GM08714 (cell line): ENCODE results near the gene TNS3.
"Not testable (repeated sequence)": the region's sequence is repeated elsewhere in the genome, so short reads cannot be mapped to it uniquely, and the experiment has no call there.

Experiments
- H3K4me3 ChIP-seq: fragments of 200-500 bp; sonication (Bioruptor generic); 2 replicates; pipeline ENCODE4 v1.5.1; 2014; ENCODE audit warnings: mild to moderate bottlenecking, low read length, inconsistent platforms
- ZNF274 ChIP-seq: IDR thresholded peaks from 2 replicates; pipeline ENCODE4 v1.6.1; 2012; ENCODE audit warnings: mild to moderate bottlenecking, low read depth, low read length

TNS3 gene

DNA sequence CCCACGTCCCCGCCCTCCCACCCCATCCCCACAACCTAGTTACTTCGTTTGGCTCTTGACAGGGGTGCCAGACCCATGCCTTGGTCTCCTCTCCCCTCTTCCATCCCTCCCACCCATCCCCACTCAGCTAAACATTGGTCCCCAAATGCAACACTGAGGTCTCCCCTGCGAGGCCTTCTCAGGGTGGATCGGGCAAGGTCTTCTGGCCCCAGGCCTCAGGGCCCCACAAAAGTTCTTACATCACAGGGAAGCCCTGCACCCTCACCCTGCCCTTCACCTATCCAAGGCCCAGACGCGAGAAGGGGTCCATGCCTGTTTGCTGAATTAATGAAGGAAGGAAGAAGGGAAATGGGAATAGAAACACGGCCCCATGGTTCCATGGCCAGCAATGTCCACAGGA lies 32.0 kb downstream of the TNS3 start:
- H3K4me3 ChIP-seq: no peak overlapping the region
- TF ChIP-seq ZNF274: no peak

DNA sequence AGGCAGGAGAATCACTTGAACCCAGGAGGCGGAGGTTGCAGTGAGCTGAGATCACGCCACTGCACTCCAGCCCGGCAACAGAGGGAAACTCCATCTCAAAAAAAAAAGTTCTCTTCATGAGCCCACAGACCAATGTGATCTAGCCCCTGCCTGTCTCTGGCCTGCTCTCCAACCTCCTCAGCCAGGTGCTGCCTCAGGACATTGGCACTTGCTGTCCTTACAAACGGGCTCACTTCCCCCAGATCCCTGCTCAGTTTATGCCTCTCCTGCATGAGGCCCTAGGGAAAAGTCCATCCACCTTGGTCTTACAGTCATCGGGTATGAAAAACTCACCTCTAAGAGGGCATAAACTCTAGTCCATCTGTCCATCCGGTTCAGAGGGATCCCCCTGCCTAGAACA lies 32.5 kb downstream of the TNS3 start:
- TF ChIP-seq ZNF274: no peak
- H3K4me3 ChIP-seq: no peak overlapping the region

DNA sequence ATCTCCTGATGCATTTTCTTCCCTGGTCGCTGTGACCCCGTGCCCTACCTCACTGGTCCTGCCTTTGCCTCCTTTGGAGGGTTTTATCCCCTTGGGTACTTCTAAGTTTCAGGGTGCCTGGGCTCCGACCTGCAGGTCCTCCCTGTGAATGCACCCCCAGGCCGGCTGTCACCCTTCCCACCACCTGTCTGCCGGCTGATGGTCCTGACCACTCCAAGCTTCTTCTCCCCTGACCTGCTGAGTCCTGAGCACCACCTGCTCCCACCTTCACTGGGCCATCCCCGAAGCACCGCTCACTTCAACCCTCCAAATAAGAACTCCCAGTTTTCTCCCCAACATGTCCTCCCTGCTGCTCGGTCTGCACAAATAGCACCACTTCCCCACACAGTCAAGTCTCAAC lies 33.4 kb downstream of the TNS3 start:
- TF ChIP-seq ZNF274: no peak
- no peak overlapping the region for H3K4me3 ChIP-seq

DNA sequence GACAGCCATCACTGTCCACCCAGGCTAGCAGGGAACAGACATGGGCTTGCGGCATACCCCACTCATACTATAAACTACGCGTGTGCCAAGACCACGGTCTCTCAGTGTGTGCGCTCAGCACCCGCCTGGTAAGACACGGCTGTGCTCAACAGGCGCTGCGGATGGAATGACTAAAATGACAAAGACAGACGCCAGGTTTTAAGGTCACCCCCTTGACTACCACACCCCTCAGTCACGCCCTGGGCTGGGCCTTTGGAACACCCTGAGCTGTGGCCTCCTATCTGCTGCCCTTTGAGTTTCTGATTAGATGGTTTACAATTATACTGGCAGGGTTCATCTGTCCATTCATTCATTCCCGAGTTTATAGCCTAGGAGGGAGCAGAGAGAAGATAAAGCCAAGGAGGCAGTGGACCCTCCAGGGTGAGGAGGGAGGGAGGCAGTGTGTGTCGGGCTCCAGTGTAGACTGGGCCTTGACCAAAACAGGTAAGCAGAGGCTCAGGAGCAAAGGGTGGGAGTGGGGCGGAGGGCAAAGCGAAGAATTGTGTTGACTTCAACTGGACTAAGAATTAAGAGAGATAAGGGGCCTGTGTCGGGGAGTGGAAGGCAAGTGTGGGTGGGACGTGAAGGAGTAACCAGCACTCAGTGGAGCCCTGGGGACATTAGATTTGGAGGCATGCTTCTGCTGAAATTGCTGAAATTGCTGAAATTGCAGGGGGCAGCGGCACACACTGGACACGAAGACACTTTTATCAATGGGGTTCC lies 35.0 kb downstream of the TNS3 start:
- no peak for TF ChIP-seq ZNF274
- no peak overlapping the region for H3K4me3 ChIP-seq

DNA sequence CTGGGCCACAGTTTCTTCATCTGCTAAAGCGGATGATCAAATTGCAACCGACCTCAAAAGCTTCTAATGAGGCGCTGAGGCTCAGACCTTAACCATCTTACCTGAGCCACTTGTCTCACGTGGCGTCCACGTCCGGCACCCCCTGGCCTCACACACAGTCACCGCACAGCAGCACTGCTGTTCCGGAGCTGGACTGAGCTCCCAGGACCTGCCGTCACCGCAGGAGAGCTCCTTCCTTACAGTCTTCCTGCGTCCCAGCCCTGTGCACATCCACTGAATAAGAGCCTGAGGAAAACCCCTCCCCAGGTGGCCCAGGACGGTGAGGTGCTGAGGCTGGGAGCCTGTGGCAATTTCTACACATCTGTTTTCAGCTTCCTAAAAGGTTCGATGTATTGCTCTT lies 35.7 kb downstream of the TNS3 start:
- TF ChIP-seq ZNF274: no peak
- H3K4me3 ChIP-seq: no peak overlapping the region

DNA sequence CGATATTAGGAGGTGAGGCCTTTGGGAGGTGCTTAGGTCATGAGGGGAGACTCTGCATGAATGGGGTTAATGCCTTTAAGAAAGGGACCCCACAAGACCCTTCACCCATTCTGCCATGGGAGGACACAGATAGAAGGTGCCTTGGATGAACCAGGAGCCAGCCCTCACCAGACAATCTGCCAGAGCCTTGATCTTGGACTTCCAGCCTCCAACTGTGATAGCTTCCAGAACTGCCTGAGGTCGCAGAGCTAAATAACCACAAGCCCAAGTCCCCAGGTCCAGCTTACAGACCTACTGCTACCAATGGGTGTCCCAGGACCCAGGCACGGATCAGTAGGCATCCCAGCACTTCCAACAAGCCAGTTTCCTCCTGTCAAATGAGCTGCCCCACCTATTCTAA lies 37.5 kb downstream of the TNS3 start:
- no peak overlapping the region for H3K4me3 ChIP-seq
- no peak for TF ChIP-seq ZNF274

DNA sequence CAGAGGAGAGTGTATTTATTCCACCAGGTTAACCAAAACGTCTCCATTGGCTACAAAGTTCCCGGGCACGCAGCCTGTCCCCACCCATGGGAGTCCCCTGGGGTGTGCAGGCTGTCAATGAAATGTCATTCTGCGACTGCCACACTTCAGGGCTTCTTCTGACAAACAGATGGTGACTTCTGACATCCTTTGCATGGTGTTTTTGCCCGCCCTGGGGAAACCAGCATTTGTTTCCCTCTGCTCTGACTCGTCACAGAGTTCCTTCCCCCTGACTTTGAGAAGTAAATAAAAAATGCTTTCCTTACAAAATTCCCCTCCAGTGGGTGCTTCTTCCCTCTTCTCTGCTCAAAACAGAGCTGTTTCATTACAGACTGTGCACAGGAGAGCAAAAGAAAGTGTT lies 38.2 kb downstream of the TNS3 start:
- H3K4me3 ChIP-seq: no peak overlapping the region
- no peak for TF ChIP-seq ZNF274

DNA sequence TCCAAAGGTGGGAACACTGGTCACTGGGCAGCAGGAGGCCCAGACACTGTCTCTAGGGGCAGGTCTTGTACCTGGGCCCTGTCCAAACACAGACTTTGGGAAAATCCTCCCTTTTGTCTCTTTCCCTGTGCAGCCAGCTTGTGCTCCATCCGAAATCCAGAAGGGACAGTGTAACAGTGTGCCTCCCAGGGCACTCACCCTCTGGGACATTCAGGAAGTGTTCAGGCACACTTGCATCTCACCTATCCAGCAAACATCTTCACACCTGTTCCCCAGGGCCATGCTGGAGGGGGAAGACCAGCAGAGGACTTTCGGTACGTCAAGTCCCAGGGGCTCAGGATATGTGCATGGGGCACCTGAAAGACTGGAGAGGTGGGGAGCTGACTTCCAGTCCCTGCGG lies 38.9 kb downstream of the TNS3 start:
- H3K4me3 ChIP-seq: no peak overlapping the region
- TF ChIP-seq ZNF274: no peak

DNA sequence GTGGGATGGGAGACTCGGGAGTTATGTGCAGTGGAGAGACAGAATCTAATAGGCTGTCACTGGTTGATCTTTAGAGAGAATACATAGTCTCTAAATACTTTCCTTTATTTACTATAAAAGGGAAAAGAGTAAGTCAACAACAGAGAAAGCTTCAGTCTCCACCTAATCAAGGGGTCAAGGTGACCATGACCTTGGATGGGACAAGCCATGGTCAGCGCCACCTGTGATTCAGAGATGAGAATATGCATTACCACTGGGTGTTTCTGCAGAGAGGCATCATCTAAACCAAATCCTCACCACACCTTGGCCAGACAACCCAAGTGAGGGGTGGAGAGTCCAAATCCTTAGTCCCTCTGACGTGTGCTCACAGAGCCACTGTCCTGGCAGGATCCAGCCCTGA lies 39.9 kb downstream of the TNS3 start:
- no peak for TF ChIP-seq ZNF274
- no peak overlapping the region for H3K4me3 ChIP-seq

DNA sequence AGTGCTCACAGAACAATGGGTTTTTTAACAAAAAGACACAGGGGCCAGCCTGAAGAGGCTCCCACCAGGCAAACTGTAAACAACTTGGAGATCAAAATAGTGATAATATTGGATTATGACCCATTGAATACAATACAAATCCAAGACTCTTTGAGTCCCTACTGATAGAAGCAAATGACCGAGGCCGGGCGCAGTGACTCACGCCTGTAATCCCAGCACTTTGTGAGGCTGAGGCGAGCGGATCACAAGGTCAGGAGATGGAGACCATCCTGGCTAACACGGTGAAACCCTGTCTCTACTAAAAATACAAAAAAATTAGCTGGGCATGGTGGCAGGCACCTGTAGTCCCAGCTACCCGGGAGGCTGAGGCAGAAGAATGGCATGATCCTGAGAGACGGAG lies 40.4 kb downstream of the TNS3 start:
- H3K4me3 ChIP-seq: not testable (repeated sequence)

DNA sequence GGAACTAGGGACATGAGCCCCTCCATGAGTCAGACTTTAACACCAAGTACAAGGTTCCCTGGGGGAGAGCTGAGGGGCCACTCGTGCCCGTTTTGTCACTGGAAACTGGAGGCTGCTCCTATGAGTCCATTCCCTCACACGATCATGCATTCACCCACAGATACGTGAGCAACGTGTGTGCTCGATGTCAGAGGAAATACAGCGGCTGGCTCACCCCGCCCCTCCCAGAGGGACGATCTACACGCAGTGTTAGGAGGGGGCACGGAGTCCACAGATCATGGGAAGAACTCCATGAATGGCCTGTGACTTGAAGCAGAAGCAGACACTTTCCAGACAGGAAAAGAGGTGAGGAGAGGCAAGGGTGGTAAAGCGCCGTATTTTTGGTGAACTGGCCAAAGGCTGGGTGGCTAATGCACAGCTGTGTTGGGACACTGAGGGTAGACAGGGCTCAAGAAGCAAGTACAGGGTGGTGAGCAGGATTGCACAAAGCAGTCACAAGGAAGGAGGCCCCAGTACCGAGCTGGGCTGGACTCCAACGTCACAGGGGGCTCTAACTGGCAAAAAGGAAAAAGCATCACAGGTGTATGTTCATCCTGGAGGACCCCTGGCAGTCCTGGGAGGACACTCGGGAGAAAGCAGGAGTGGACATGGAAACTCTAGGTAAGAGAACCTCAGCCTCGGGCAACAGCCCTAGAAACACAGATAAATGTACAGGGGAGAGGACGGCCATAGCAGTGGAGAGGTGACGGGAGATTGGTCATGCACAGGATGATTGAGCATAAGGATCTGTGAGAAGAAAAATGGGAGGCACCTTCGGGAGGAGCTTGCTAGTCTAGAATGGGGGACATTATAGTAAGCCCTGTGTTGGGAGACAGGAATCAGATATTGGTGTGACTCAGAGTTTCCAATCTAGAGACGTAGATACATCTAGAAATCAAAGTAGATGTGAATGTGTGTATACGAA lies 41.2 kb downstream of the TNS3 start:
- no peak overlapping the region for H3K4me3 ChIP-seq

DNA sequence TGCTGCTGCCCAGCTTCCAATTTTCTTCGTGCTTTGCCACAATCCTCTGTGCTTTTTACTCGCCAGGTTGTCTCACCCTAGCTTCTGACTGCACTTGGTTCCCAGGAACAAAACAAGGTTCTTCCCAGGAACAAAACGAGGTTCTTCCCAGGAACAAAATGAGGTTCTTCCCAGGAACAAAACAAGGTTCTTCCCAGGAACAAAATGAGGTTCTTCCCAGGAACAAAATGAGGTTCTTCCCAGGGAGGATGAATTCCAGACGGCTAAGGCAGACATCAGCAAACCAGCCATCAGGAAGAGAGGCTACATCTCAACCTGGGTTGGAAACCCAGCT lies 41.9 kb downstream of the TNS3 start:
- no peak overlapping the region for H3K4me3 ChIP-seq
- no peak for TF ChIP-seq ZNF274

More for the DNA sequence above, 41.2 kb downstream of the TNS3 start:
- TF ChIP-seq ZNF274: no peak

DNA sequence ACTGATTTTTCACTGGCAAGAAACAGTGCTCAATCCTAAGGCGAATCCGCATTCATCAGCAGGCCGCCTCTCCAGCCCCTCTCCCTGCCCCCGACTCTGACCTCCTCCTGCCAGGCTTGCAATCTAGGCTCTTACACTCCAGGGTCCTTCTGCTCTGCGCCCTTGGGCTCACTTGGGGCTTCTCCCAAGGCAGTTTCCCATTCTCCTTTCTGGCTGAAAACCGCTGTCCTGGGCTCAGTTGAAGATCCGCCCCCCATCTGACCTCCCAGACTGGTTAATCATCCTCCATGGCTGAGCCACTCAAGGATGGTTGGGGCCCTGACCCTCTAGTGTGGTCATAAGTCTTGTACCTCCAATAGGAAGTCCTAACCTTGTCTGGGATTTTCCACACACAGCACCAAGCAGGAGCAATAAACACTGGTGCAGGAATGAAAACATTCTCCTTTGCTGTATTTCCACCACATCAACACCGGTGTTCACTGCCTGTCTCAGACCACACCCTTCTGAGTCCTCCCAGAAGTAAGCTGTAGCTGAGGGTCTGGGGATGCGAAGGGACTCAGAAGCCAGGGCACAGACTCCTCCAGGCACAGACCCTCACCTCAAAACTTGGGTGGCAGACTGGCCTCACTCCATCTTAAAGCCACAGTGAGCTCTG lies 42.4 kb downstream of the TNS3 start:
- TF ChIP-seq ZNF274: no peak
- no peak overlapping the region for H3K4me3 ChIP-seq

DNA sequence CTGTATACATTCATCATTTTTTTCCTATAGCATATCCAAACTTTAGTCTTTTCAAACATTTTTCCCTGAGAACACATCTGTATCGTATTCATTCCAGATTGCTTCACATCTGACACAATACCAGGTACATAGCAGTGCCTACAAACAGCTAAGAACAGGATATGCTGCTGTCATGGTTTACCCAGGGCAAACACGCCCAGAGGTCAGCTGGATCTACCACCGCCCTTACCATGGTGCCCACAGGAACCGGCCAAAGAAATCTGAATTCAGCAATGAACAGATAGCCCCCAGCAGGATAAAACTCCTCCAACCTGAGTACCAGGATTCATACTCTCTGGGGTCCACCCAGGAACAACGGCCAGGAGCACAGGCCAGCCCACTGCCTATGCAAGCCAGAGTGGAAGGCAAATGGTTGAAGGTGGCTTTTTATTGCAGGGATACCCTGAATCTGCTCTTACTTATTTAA lies 43.0 kb downstream of the TNS3 start:
- TF ChIP-seq ZNF274: no peak
- no peak overlapping the region for H3K4me3 ChIP-seq
